ENCODE results near the gene MACO1.

Gene MACO1

DNA sequence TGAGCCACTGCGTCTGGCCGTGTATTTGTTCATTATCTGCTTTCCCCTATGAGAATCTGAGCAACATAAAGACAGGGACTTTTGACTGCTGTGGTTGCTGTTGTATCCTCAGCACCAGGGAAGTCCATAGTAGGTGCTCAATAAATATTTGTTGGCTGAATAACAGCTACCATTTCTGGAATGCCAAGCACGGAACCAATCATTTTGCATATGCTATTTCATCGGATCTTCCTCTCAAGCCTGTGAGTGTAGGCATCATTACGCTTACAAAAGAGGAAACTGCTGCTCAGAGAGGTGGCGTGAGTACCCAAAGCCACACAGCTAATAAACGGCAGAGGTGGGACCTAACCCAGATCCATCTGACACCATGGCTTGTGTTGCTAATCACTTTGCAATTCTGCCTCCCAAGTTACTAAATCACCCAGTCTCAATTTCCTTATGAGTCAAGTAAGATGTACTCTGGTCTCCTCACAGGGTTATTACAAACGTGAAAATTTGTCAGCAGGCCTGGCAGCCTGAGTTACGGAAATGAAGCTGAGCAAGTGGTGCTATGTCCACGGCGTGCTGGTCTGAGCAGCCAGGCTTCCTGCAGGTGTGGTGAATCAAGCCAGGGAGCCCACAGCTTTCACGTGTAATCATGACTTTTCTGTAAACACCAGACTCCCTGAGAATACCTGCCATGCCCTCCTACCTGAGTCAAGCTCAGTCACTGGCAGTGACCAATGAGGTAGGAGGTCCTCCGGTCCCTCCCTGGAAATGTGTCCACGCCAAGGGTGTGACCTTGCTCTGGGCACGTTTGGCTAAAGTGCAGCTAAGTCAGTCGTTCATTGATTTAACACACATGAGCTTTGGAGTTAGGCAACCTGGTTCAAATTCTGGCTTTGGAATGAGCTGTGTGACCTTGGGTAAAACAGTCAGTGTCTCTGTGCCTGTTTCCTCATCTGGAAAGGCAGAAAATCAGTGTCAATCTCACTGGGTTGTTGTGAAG, 5.3 kb upstream of the MACO1 start:
- no peak for TF ChIP-seq CTCF (IDR thresholded peaks at IDR 0.05; ENCODE audit: extremely low read depth, insufficient read depth, missing control alignments)
- in situ Hi-C loops (cut with MboI; ENCODE audit: low pct_unique_long_range_greater_than_20kb, low sequenced_read_pairs, unreplicated experiment), result no loop called here
- no peak for DNase-seq (ENCODE audit: low spot score)

DNA sequence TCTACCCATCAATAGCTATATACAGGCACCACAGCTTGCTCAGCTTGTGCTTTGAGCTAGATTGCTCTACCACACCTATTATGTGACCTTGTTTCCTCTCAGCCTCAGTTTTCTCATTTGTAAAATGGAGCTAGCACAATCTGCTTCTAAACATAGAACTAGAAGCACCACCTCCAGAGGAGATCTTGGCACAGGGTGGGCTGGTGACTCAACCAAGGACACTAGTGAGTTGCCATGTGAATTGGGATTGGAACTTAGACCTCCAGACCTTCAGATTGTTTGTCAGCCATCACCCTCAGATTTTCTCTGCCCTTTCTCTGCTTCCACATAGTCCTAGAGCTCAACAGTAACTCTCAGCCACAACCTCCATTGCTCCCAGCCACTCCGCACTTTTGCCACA, 3.0 kb upstream of the MACO1 start:
- DNase-seq (ENCODE audit: low spot score), result no peak
- no peak for TF ChIP-seq CTCF (IDR thresholded peaks at IDR 0.05; ENCODE audit: extremely low read depth, insufficient read depth, missing control alignments)
- in situ Hi-C loops (cut with MboI; ENCODE audit: low pct_unique_long_range_greater_than_20kb, low sequenced_read_pairs, unreplicated experiment), result no loop called here

DNA sequence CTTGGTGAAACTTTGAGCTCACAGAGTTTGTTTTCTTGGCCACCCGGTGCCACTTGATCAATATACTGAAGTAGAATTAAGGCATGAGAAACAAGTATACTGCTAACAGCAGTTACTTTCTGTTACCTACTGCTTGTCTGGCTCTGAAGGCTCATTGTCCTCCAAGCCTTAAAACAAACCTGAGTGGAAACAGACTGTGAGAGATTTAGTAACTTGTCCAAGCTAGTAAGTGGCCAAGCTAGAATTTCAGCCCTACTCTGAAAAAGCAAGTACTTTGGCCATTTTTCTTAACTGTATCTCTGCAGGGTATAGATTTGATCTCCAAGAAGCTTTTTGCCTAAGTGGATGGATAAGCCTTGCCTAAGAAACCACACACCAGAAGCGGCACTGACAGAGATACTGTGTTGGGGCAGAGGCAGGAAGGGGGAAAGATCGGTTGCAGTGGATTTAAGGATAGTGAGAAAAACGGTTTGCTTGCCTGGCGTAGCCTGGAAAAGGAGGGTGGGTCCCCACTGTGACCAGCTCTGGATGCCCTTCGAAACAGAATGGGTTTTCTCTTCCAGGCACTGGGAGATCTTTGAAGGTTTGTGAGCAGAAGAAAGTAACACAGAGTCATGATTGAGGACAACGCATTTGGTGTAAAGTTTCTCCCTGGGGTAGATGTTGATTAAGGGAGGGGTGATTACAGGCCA, 2.1 kb upstream of the MACO1 start:
- no peak for TF ChIP-seq CTCF (IDR thresholded peaks at IDR 0.05; ENCODE audit: extremely low read depth, insufficient read depth, missing control alignments)
- in situ Hi-C loops (cut with MboI; ENCODE audit: low pct_unique_long_range_greater_than_20kb, low sequenced_read_pairs, unreplicated experiment), result no loop called here
- no peak for DNase-seq (ENCODE audit: low spot score)

GRCh38 chr1:25430967-25431881, 527 bp downstream of the MACO1 start:
- DNase-seq (ENCODE audit: low spot score), result no peak
- TF ChIP-seq CTCF (IDR thresholded peaks at IDR 0.05; ENCODE audit: extremely low read depth, insufficient read depth, missing control alignments), result no peak
- in situ Hi-C loops (cut with MboI; ENCODE audit: low pct_unique_long_range_greater_than_20kb, low sequenced_read_pairs, unreplicated experiment), result no loop called here

DNA sequence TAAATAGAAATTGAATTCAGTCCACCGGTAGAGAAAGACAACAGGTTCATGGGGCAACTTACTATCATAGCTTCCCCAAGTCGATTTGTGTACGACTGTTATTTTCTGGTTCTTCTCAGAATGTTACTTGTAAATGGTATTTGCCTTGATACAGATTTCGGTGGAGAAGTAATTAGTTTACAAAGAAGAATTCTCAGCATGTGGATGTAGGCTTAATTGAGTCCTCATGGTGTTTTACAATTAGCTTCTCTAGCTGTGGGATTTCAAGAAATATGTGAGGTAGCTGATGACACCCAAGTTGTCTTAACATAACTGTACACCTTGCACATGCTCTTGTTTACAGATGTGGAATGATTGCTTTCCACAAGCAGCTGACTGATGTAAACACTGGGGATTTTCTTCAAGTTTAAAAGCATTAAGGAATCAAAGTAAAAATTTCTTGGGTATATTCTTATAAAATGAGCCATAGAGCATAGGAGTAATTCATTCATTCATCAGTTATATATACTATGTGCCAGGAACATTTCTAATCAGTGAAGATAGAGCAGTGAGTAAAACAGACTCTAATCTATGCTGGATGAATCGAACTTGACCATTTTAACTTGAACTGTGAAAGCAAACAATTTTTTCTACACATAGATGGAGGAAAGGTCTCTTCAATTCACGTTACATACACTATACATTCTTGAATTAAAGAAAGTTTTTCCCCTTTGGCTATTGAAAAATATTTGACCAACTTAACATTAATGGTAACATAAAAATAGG, 1.4 kb downstream of the MACO1 start:
- no peak for TF ChIP-seq CTCF (IDR thresholded peaks at IDR 0.05; ENCODE audit: extremely low read depth, insufficient read depth, missing control alignments)
- in situ Hi-C loops (cut with MboI; ENCODE audit: low pct_unique_long_range_greater_than_20kb, low sequenced_read_pairs, unreplicated experiment), result no loop called here
- no peak for DNase-seq (ENCODE audit: low spot score)

All from GM13977 (cell line).